GM19043 (cell line): Measurements from ENCODE around the gene CKS1B.

Source experiments
- ATAC-seq: cut with Tn5 transposase; IDR thresholded peaks from one replicate; pipeline ENCODE4 v1.9.1; 2021; ENCODE audit warnings: low read depth; ENCODE audit not compliant: unreplicated experiment

Gene CKS1B

GRCh38 chr1:154999571-155000410 lies 25.3 kb downstream of the CKS1B start:
- no peak for ATAC-seq

GRCh38 chr1:155000411-155000725 lies 25.9 kb downstream of the CKS1B start:
- no peak for ATAC-seq

- ATAC-seq: no peak
These were observed 26.4 kb downstream of the CKS1B start for GRCh38 chr1:155000726-155001424.

- ATAC-seq: no peak
These were observed 26.9 kb downstream of the CKS1B start for GRCh38 chr1:155001425-155001674.

GRCh38 chr1:155001675-155002463 lies 27.4 kb downstream of the CKS1B start:
- ATAC-seq: peak; percentile 51

- no peak for ATAC-seq
These were observed 28.2 kb downstream of the CKS1B start, which contains the start of gene ZBTB7B for GRCh38 chr1:155002464-155003226. ZBTB7B (plus strand) TSS chr1:155002802; CDS start chr1:155014661, 11,859 bp downstream.

GRCh38 chr1:155003227-155003765 lies 28.8 kb downstream of the CKS1B start:
- no peak for ATAC-seq

- ATAC-seq: no peak
These were observed 29.4 kb downstream of the CKS1B start for GRCh38 chr1:155003766-155004351.

- no peak for ATAC-seq
These were observed 30.0 kb downstream of the CKS1B start for GRCh38 chr1:155004352-155005075.

GRCh38 chr1:155005076-155006011 lies 30.9 kb downstream of the CKS1B start:
- no peak for ATAC-seq

- no peak for ATAC-seq
These were observed 32.2 kb downstream of the CKS1B start for GRCh38 chr1:155006601-155007101.

- ATAC-seq: no peak
These were observed 32.9 kb downstream of the CKS1B start for GRCh38 chr1:155007251-155007828.

- ATAC-seq: no peak
These were observed 33.8 kb downstream of the CKS1B start for GRCh38 chr1:155008015-155008941.

- no peak for ATAC-seq
These were observed 34.8 kb downstream of the CKS1B start for GRCh38 chr1:155009221-155009711.

- no peak for ATAC-seq
These were observed 35.3 kb downstream of the CKS1B start for GRCh38 chr1:155009742-155010141.

GRCh38 chr1:155010211-155010918 lies 35.9 kb downstream of the CKS1B start:
- ATAC-seq: no peak
